Bone marrow (tissue), 2 donors: ENCODE data around the gene LTBP1.

Experiments
- DNase-seq, 2 donors: peaks; one replicate each; lab custom pipeline; 2025; lab: John Stamatoyannopoulos, UW

LTBP1 gene

DNA sequence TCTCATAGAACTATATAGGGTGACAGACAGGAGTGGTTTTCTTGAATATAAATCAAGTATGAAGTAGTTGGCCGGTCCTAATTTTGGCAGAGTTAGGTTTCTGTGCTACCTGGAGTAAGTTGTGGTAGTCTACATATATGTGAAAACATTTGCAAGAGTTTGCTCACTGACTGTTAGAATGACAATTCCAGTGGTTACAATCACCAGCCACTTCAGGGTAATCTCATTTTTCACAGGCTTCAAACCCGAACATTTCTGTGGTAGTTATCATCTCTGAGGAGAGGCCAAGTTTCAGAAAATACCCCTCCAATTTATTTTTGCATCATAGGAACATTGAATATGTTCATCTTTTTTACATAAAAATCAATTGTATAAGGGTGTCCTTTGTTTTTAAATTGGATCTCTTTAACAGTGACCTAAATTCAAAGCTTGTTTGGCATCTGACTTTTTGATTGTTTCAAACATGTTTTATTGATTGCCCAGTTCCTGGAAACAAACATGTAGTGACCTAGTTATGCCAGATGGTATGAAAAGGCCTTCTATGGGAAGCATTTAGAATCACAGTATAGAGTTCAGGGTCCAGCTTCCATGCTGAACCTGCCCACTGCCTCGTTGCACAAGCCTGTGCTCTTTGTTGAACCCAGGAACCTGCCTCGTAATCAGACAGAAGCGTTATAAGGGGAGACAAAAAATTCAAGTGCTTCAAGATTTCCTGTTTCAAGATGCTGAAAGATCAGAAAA is 250.6 kb downstream of the LTBP1 start:
- DNase-seq = no peak

DNA sequence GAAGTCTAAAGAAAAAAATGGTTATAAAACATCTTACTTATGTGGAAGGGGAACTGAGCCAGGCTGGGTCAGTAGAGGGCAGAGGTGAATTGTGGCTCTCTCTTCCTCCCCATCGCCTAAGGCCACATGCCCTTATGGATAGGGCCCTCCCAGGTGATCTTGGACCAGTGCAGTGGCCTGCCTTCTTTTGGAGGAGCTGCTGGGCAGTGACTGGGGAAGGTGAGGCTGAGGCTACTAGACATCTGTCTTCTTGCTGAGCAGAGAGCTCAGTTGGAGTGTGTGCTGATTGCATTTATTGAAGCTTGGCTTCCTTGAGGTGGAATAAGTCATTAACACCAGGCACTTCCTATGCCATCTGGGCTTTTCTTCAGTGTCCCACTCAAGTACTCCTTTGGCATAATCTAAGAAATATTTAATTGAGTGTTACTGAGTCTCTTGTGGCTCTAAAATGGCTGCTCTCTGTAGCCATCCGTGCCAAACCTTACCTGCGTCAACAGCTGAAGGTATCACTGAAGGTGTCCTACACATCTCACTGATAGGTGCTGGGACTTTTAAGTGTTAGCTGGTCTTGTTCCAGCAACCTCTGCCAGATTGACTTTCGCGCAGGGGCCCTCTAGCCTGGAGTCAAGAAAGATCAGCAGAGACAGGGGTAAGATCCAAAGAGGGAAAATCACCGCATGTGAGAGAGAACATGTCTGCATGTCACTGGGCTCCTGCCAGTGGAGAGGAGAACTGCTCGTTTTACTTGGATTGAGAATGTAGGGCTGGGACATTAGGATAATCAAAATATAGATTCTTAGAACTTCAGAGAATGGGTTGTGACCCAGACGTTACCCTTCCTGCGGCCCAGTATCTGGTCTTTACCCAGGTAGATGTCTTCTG is 256.1 kb downstream of the LTBP1 start:
- no peak for DNase-seq

DNA sequence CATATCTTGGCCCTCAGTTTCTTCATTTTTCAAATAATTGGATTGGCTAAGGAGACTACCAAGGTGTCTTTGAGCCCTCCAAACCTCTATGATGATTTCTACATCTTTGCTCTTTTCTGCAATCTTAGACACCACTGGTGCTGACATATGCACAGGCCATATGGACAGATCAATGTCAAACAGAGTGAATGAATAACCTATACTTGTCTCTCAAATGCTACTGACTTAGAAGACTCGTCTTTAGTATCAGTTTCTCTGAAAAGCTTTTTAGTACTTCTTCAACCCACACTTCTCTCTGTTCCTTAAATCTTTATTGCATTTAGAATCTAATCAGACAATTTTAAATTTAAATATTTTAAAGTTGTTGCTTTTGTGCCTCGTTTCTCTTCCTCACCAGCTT is 258.2 kb downstream of the LTBP1 start:
- DNase-seq = no peak

DNA sequence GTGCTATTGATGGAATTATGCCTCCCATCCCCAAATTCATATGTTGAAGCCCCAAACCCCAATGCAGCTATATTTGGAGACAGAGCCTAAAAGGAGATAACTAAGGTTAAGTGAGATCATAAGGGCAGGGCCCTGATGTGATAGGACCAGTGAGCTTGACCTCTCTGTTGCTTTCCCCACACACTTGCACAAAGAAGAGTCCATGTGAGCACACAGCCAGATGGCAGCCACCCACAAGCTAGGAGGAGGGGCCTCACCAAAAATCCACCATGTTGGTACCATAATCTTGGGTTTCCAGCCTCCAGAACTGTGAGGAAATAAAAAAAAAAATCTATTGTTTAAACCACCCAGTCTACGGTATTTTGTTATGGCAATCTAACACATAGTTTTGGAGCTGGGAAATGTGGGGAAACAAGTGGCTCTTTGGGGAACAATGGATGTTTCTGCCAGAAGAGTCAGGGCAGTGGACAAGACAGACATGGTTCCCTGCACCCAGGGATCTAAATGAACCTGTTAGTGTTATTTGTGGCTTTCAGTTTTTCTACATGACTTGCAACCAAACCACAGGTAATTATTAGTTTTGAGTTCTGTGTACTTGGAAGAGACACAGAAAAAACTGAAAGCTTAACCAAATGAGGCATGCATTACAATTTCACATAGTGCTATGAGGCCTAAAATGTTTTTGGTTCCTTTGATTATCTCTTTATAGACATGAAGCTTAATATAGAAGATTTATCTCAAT is 259.1 kb downstream of the LTBP1 start:
- no peak for DNase-seq

DNA sequence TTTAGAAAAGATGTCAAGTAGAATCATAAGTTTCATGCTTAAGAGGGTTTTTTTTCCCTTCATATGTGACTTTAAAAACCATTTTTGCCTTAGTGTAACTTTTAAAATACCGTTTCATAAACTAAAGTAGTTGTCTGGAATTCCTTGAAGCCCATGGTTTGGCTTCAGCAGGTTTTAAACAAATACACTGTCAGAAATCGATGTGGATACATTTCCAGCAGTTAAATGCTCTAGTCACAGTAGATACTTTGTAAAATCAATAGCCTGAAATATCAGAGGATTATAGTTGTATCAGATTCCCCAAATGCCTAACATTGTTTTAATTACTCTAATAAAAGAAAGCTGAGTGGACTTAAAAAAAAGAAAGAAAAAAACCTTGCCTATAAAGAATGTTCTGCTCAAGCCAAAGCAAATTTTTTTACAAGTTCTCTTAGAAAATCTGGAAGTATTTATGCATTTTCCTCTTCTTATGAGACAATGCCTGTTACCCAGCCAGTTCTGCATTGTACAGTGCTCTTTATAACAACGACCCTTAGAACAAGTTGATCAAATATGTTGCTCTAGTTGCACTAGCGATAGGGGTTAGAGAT is 260.5 kb downstream of the LTBP1 start:
- DNase-seq = no peak

DNA sequence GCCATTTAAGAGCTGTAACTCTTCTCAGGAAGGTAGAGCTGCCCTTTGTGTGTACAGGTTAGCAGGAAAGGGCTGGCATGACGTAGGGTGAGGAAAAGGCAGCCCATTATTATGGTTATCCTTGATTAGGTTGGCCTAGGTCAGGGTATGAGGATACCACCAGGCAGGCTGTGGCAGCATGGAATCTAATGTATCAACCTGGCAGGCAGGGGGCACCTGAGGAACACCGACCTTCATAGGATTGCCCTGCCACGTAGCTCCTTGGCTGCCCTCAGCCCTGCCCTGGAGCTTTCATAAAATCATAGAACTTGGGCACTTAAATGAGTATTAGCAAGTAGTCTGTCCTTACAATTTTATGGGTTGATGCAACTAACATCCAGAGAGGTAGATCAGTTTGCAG is 261.6 kb downstream of the LTBP1 start:
- DNase-seq = no peak

DNA sequence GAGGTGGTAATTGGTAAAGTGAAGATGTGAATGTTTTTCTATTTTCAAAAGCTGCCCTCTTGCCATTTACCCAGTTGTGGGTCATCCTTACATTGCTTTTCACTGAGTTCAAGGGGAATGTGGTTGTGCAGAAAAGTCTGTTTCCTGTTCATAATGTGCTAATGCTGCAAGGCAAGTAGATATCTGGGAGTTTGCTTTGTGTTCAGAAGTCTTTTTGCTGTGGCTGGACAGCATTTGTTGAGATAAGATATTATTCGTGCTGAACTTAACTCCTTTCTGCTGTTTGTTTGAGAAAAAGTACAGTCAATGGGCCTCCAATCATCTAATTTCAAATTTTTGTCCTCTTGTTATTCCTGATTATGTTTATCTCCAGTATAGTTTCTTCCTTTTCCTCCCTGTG is 263.2 kb downstream of the LTBP1 start:
- no peak for DNase-seq

DNA sequence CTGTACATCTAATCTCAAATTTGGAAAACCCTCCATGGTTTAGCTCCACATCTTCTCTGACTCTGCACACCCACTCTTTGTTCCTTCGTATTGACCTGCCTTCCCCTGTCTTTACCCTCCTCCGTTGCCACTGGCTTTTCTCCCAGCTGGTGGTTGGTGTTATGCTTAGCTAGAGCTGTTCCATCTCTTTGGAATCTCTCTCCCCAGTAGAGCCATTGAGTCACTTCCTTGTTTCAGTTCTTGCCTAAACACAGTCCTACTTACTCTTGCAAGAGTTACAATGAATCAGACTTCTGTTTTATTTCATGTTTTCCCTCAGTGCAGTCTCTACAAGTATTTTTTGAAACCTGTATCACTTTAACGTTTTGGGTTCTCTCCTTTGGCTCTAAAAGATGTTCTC is 263.9 kb downstream of the LTBP1 start:
- no peak for DNase-seq

DNA sequence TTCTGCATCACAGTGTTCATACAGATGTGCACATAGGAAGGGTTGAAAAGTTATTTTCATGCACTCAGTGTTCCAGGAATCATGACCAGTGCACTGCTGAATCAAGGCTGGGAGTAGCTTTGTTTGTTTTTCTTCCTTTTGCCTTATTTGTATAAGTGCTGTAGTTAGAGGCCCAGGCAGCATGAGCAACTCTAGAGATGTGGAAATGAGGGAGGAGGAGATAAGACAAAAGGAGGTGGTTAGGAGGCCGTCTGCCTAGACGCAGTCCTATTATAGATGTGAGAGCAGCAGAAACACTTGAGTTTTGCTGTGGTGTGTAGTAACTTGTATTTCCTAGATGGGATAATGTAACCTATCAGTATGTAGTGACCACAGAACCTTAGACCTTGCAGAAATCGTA is 265.4 kb downstream of the LTBP1 start:
- no peak for DNase-seq

DNA sequence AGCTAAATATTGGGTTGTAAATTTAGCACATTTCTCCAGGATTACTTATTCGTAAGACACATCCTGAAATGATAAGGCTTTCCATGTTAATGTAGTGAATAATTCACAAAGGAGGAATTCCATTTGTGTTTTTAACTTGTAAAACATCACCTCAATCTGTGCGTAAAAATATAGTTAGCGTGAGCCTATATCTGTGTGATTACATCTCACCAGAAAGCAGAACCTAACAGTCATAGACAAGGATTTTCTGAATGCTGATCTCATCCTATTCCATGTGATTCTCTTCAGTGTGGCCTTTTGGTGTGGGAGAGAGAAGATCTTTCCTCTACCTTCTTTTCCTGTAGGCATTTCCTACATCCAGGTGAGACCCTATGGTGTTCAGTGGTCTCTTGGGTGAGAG is 266.5 kb downstream of the LTBP1 start:
- DNase-seq = no peak

DNA sequence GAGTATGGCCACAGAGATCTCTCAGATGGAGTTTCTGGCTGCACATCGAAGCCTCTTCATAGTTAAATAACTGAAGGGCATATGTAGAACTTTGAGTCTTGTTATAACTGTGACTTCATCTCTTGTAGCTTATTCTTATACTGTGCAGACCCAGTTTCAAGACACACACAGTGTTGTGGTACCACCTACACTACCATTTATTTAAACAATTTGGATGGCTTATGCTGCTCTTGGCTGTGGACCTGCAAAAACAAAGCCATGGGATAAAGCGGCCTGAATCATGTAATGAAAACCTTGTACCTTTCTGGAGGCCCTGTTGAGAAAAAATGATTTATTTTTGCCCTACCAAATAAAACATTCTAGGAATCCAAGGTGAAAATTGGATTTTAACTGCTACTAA is 266.9 kb downstream of the LTBP1 start:
- DNase-seq = no peak

DNA sequence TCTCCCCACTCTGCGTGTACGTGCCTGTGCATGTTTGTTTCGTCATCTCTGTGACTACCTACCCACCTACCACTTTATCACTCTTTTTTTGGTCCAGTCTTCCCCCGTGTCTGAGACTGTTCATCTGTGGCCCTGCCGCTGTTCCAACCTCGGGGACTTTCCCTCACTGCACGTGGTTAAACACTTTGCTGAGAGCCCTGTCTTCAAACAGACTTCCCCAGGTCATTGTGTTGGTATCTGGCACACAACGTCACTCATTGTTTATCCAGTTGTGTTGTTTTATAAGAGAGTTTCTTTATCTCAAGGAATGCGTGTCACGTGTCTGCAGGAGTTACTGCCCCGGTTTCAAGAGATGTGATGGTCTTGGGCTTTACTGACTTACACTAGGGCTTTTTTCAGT is 267.7 kb downstream of the LTBP1 start:
- DNase-seq = no peak

DNA sequence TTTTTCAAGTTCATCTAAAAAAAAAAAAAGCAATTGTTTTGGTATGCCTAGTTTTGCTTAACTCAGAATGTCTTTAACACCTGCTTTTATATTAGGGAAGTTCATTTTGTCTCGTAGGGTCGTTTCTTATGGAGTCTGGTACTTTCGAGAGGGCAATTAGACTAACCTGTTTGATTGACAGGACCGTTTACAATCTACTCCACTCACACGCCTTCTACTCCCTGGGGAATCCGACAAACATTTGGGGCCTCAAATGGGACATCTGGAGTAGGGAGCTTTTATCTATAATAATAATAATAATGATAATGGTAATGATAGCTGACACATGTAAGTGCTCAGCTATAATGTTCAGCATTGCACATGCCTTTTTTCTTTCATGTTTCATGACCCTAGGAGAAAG is 268.1 kb downstream of the LTBP1 start:
- no peak for DNase-seq

DNA sequence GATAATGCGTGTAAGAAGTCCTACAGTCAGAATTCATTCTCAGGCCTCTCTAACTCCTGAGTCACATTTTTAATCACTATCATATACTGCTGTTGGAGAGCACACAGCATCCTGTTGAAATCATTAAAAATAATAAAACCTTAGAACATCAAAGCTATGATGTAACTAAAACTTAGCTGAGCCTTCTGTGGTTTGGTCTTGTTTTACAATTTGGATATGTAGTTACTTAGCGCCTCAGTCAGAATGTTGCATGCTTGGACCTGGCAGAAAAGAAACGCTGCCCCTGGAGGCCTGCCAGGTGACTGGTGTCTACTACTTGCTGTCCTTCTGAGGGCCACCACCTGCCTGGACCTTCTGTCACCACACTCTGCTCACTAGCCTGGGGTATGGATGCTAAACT is 268.5 kb downstream of the LTBP1 start:
- no peak for DNase-seq

DNA sequence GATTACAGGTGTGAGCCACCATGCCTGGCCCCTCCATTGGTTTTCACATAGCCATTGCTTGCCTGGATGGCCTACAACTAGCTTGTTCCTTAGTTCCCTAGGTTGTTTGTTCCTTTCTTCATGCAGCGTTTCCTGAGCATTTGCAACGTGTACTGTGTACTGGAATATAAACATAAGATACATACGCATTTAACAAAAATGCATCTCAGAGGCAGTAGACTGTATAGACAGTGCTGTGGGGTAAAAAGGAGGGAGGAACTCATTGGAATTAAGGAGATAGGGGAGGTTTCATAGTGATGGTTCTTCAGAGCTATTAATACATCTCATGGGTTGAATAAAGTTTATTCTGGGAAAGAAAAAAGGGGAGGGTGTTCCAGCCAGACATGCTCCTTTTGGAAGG is 269.2 kb downstream of the LTBP1 start:
- no peak for DNase-seq

DNA sequence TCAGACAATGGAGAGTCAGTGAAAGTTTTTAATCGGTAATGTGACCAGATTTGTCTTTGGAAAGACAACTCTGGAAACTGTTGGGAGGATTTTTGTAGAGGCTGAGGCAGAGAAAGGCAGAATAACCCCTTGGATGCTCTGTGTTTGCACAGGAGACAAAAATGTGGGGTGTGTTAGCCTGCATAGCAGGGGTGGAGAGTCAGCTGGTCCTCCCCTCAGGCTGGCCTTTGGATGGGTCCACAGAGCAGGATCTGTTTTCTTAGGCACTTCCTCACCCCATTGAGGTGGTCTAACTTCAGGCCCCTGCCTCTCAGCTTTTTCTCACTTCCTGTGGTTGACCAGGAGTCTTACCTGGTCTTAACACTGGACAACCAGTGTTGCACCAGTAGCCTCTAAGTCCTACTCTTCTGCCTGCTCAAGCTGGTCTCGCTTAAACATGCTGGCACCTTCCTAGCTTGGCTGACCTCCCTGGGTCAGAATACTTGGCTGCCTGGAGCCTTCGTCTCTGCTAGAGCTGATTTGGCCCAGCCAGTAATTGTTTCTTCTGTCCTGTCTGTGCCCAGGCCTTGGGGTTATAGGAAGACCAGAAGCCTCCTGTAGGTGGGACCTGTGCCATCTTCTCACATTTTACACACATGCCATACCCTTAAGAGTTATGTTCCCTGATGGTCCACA is 269.9 kb downstream of the LTBP1 start:
- DNase-seq = no peak

DNA sequence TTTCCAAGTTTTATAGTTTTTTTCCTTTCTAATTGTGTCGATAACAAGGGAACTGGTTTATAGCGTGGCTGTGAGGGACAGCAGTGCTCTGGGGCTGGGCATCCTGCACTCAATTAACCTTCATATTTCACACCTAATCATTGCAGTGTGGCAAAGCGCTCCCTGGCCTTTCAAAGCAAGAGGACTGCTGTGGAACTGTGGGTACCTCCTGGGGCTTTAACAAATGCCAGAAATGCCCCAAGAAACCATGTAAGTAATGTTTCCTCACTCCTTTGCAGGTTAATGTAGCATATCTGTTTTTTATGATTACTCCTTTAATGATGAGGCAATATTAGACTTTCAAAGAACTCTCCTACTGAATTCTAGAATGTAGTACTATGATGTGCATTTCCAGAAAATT is 270.7 kb downstream of the LTBP1 start:
- no peak for DNase-seq

DNA sequence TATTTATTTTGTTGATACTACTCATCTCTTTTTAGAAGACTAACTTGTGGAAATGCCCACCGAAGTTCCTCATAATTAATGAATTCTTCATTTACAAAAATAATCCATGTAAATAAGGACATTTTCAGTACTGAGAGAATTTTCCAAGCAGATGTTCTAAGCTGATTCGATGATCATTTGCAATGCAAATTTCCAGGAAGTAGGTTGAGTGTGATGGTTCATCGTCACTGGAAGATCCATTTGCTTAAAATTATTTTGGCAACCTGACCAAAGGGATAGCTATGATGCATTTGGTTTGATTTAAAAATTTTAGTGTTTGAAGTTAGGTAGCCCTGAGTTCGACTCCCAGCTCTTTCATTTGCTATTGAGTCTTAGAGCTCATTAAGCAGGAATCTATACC is 272.4 kb downstream of the LTBP1 start:
- no peak for DNase-seq

DNA sequence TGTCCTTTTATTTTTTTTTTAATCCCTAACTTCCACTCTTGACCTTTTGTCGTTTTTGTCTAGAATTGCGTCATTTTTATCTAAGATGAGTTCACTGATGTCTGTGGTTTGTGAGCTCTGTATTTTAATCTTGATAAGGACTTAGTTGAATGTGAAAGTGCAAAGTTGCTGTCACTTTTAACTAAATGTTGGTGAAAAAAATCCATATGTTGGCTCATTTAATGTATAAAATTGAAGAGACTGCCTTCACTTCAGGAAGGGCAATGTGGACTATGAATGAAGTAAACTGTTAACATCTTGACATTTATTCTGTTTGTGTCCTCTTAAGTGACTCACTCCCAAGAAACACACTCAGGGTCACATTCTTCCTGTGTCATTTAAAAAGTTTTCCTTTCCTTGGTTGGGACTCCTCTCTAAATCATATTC is 273.1 kb downstream of the LTBP1 start:
- DNase-seq = no peak

DNA sequence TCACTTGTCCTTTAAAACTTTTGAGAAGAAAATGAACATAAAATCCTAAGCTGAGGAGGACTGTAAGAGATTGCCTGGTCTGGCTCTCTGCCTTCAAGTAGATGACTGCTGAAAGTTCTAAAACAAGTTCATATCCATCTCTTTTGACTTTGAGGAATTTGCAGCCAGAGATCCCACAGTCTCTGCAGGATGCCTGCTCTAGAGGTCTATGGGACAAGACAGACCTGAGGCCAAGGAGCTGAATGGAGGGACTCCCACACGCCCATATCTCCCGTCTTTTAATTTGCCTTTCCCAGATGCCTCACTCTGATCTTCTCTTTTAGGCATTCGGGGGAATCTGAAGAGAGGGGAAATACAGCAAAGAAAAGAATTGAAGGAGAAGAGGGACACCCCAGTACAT is 273.8 kb downstream of the LTBP1 start:
- no peak for DNase-seq

DNA sequence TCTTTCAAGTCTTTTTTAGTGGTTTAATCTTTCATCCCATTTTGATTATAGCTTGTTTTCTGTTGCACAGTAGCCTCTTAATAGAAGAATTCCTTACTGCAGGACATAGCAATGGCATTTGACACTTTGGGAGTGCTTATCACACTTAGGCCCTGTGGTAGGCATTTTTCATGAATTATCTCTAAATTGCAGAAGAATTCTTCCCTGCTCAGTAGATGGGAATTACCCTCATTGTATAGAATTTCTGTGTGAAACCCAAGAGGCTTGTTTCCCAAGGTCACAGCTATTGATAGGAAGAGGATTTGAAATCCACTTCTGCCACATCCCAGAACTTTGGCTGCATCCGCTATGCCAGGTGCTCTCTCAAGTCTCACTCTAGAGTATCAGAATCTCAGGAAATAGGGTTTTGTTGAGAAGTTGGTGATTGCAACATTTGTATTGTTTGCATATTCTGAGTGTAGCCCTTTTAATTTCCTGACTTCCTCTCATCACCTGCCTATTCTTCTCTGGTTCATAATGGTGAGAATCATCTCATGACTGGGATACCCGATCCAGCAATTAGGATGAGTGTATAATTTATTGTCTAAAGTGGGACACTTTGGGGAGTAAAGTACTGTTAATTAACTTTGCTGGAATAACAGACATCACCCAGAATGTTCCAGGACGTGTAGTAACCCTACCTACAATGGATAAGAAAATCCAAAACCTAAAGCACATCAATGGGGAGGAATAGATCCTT is 274.5 kb downstream of the LTBP1 start:
- no peak for DNase-seq
